Measurements from ENCODE around the gene PRSS38.
"Not testable (repeated sequence)": the region's sequence is repeated elsewhere in the genome, so short reads cannot be mapped to it uniquely, and the experiment has no call there.

The PRSS38 gene

GRCh38 chr1:227844320-227845146, 29.1 kb downstream of the PRSS38 start:
- no peak for DNase-seq (ENCODE audit: low read depth)

- no peak for DNase-seq (ENCODE audit: low read depth)
Observed at GRCh38 chr1:227845147-227845458, 29.6 kb downstream of the PRSS38 start.

GRCh38 chr1:227845519-227845918, 30.0 kb downstream of the PRSS38 start:
- no peak for DNase-seq (ENCODE audit: low read depth)

- DNase-seq (ENCODE audit: low read depth), result no peak
Observed at GRCh38 chr1:227846265-227846858, 30.9 kb downstream of the PRSS38 start.

- DNase-seq (ENCODE audit: low read depth), result not testable (repeated sequence)
Observed at GRCh38 chr1:227847046-227847445, 31.6 kb downstream of the PRSS38 start.

- no peak for DNase-seq (ENCODE audit: low read depth)
Observed at GRCh38 chr1:227848430-227848932, 33.0 kb downstream of the PRSS38 start.

GRCh38 chr1:227849251-227849650, 33.8 kb downstream of the PRSS38 start:
- DNase-seq (ENCODE audit: low read depth), result no peak

GRCh38 chr1:227854189-227854588, 38.7 kb downstream of the PRSS38 start:
- no peak for DNase-seq (ENCODE audit: low read depth)

GRCh38 chr1:227855687-227856086, 40.2 kb downstream of the PRSS38 start:
- no peak for DNase-seq (ENCODE audit: low read depth)

- DNase-seq (ENCODE audit: low read depth), result no peak
Observed at GRCh38 chr1:227856147-227856858, 40.8 kb downstream of the PRSS38 start.

GRCh38 chr1:227864882-227865281, 49.4 kb downstream of the PRSS38 start:
- no peak for DNase-seq (ENCODE audit: low read depth)

GRCh38 chr1:227869279-227869842, 53.9 kb downstream of the PRSS38 start:
- DNase-seq (ENCODE audit: low read depth), result no peak

GRCh38 chr1:227869851-227870305, 54.4 kb downstream of the PRSS38 start:
- no peak for DNase-seq (ENCODE audit: low read depth)

- no peak for DNase-seq (ENCODE audit: low read depth)
Observed at GRCh38 chr1:227870366-227870765, 54.9 kb downstream of the PRSS38 start.

- DNase-seq (ENCODE audit: low read depth), result not testable (repeated sequence)
Observed at GRCh38 chr1:227871892-227872291, 56.4 kb downstream of the PRSS38 start.

GRCh38 chr1:227877810-227878209, 62.3 kb downstream of the PRSS38 start:
- not testable (repeated sequence) for DNase-seq (ENCODE audit: low read depth)

GRCh38 chr1:227880342-227880924, 65.0 kb downstream of the PRSS38 start:
- no peak for DNase-seq (ENCODE audit: low read depth)

GRCh38 chr1:227883073-227883520, 67.6 kb downstream of the PRSS38 start:
- no peak for DNase-seq (ENCODE audit: low read depth)

- DNase-seq (ENCODE audit: low read depth), result no peak
Observed at GRCh38 chr1:227883641-227884301, 68.3 kb downstream of the PRSS38 start.

GRCh38 chr1:227884370-227885134, 69.1 kb downstream of the PRSS38 start:
- DNase-seq (ENCODE audit: low read depth), result no peak

All from ELR (cell line).